Spinal cord (tissue), 10 donors: ENCODE data around the gene SERPINC1. TPM values are rescaled to one million over a fixed set of nuclear protein-coding genes. Genes with fewer than 3 reads are reported as not detected.

Experiments
- DNase-seq, 6 donors: peaks; one replicate each; pipeline versions ENCODE4 v3.0.0 to v3.0.0-alpha.2; 2013 to 2015; ENCODE audit warnings: low spot score in 6 of 6, low read depth in 4 of 6
- H3K27ac ChIP-seq: one replicate; pipeline ENCODE4 v1.5.1; 2013; ENCODE audit warnings: low read depth, low read length, control low read depth
- H3K27me3 ChIP-seq: one replicate; pipeline ENCODE4 v1.6.1; 2013; ENCODE audit warnings: low read length; ENCODE audit not compliant: control insufficient read depth, insufficient read depth
- H3K36me3 ChIP-seq: one replicate; pipeline ENCODE4 v1.6.1; 2013; ENCODE audit warnings: low read length; ENCODE audit not compliant: control insufficient read depth, insufficient read depth
- H3K4me1 ChIP-seq: one replicate; pipeline ENCODE4 v1.6.1; 2013; ENCODE audit warnings: low read length; ENCODE audit not compliant: control insufficient read depth, insufficient read depth
- H3K4me3 ChIP-seq: one replicate; pipeline ENCODE4 v1.5.1; 2013; ENCODE audit warnings: low read depth, low read length, control low read depth
- H3K9me3 ChIP-seq: one replicate; pipeline ENCODE4 v1.6.1; 2013; ENCODE audit warnings: low read length; ENCODE audit not compliant: control insufficient read depth, insufficient read depth
- WGBS: methylation state at CpG from one replicate; pipeline ENCODE4 v1.1.5; 2013; ENCODE audit warnings: missing lambda C conversion rate; ENCODE audit not compliant: insufficient coverage; 5-methylcytosine and 5-hydroxymethylcytosine counted together
- polyA plus RNA-seq, 2 donors: library from polyadenylated mRNA; unstranded; fragments of 120-200 nt; gene quantifications; one replicate each; pipeline ENCODE4 v1.2.1, GENCODE V29; 2013; ENCODE audit not compliant: insufficient read length in 2 of 2
- total RNA-seq, 2 donors: library from RNA; depleted of rRNA in 1 of 2; stranded (reverse); fragments of 120-200 nt in 1 of 2; fragments of >200 nt in 1 of 2; gene quantifications; one replicate each; pipeline versions ENCODE4 v1.2.3 to v1.2.4, GENCODE V29; 2013 to 2014
- donor health status: healthy.

The SERPINC1 gene
- total and polyA plus RNA-seq, 4 donors, result 0.18 to 0.99 (median 0.55) TPM; not detected in 1

DNA sequence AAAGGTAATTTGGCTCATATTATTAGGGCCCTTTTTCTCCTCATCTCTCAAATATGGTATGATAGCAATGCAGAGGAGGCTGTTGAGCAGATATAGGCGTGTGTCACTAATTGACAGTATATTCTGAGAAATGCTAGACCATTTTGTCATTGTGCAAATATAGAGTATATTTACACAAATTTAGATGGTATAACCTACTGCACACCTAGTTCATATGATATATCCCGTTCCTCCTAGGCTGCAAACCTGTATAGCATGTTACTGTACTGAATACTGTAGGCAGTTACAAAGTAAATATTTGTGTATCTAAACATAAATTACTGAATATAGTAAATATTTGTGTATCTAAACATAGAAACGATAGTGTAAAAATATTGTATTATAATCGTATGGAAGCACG lies 40.4 kb downstream of the SERPINC1 start:
- Histone ChIP-seq H3K27ac (no peak overlapping the region), H3K27me3 (no peaks in the 10 kb centered on the region), H3K36me3 (peaks cover 33% of the 10 kb centered on the region), H3K9me3 (no peaks in the 10 kb centered on the region), H3K4me3 (no peak overlapping the region), H3K4me1 (no peaks in the 10 kb centered on the region)
- no peak for DNase-seq
- no CpG with 5 or more reads among the region's 5 CpGs for WGBS

DNA sequence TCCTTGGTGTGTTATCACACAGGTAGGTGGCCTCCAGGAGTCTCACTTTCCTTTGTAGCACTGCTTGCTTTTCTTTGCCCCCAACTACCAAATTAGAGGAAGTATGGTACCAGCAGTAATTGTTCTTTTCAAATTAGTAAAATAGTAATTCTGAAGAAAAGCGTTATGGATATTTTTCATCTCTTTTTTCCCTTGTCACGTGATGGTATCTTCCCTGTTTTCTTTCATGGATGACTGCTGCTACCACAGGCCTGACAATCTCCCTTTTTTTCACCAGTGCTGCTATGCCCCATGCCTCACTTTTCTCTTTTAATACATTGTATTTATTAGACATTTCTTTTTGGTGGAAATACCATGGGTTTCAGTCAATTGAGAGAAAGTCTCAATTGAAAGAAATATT lies 45.6 kb downstream of the SERPINC1 start:
- H3K27ac ChIP-seq, result no peak overlapping the region
- peaks cover 10% of the 10 kb centered on the region for H3K4me1 ChIP-seq
- no peak overlapping the region for H3K4me3 ChIP-seq
- H3K27me3 ChIP-seq, result no peaks in the 10 kb centered on the region
- WGBS, result no CpG with 5 or more reads among the region's 2 CpGs
- DNase-seq, result no peak
- no peaks in the 10 kb centered on the region for H3K9me3 ChIP-seq
- H3K36me3 ChIP-seq, result peaks cover 30% of the 10 kb centered on the region

GRCh38 chr1:173871091-173871490 lies 46.0 kb downstream of the SERPINC1 start:
- Histone ChIP-seq H3K36me3 (peaks cover 26% of the 10 kb centered on the region), H3K27me3 (no peaks in the 10 kb centered on the region), H3K9me3 (no peaks in the 10 kb centered on the region), H3K4me3 (no peak overlapping the region), H3K27ac (no peak overlapping the region), H3K4me1 (peaks cover 10% of the 10 kb centered on the region)
- 94% methylated on average over 5 of the region's 5 CpGs for WGBS
- DNase-seq, result no peak

DNA sequence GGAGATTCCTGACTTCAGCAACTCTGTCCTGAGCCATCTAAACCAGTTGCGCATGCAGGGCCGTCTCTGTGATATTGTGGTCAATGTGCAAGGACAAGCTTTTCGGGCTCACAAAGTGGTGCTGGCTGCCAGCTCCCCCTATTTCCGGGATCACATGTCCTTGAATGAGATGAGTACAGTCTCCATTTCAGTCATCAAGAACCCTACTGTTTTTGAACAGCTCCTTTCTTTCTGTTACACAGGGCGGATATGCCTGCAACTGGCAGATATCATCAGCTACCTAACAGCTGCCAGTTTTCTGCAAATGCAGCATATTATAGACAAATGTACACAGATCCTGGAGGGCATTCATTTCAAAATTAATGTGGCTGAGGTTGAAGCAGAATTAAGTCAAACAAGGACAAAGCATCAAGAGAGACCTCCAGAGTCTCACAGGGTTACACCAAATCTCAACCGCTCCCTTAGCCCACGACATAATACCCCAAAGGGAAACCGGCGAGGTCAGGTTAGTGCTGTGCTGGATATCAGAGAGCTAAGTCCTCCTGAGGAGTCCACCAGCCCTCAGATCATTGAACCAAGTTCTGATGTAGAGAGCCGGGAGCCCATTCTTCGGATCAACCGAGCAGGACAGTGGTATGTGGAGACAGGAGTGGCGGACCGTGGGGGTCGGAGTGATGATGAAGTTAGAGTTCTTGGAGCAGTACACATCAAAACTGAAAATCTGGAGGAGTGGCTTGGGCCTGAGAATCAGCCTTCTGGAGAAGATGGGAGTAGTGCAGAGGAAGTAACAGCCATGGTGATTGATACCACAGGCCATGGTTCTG lies 46.7 kb downstream of the SERPINC1 start:
- WGBS, result 91% methylated on average over 13 of the region's 15 CpGs
- H3K36me3 ChIP-seq, result peaks cover 22% of the 10 kb centered on the region
- H3K27ac ChIP-seq, result no peak overlapping the region
- no peaks in the 10 kb centered on the region for H3K9me3 ChIP-seq
- no peaks in the 10 kb centered on the region for H3K27me3 ChIP-seq
- no peak for DNase-seq
- no peak overlapping the region for H3K4me3 ChIP-seq
- peaks cover 10% of the 10 kb centered on the region for H3K4me1 ChIP-seq

- Histone ChIP-seq H3K4me1 (peaks cover 14% of the 10 kb centered on the region), H3K27me3 (no peaks in the 10 kb centered on the region), H3K27ac (peak overlapping the region; percentile 95), H3K4me3 (peak overlapping the region; percentile 95), H3K36me3 (peaks cover 20% of the 10 kb centered on the region), H3K9me3 (no peaks in the 10 kb centered on the region)
- no peak for DNase-seq
- no CpG with 5 or more reads among the region's 5 CpGs for WGBS
Measured at GRCh38 chr1:173869021-173869359, 48.1 kb downstream of the SERPINC1 start.

DNA sequence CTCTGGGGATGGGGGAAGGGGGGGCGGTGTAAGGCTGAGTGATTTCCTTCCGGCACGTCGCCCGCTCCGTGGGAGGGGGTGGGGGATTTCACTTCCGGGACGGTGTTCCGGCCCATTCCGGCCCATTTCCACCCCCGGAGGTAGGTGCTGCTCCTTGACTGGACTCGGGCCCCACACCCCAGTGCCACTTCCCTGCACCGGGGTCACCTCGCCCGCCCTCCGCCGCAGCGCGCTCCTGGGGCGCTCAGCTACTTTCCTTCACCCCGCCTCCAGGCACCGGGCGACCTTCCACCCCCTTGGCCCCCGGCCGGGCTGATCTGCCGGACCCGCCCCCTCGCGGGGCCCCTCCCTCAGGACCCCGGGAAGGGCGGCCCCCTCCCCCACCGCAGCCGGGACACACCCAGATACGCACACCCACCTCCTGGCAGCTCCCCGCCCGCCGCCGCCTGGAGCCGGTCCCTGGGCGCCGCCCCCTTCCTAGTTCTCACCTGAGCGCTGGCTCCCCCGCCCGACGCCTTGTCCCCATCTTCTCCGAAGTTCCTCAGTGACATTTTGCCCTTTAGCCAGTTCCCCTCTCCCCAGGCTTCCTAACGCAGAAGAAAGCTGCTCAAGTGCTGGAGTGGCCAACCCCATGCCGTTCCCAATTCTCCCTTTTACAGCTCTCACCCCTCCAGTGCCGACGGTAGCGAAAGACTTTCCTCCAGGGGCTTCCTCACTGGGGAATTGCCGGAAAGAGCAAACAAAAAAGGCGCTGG lies 48.7 kb downstream of the SERPINC1 start, which contains the start of gene ZBTB37:
Gene ZBTB37, plus strand, starts transcription at position 115 of the 755 bp plus-strand sequence. CDS start 1,846 bp downstream, outside the sequence.
- peak within 1 kb of the TSS; percentile 95 for H3K27ac ChIP-seq
- 0% methylated on average over 48 of the region's 53 CpGs for WGBS
- no peaks in the 10 kb centered on the region for H3K27me3 ChIP-seq
- peak within 1 kb of the TSS; percentile 95 for H3K4me3 ChIP-seq
- no peaks in the 10 kb centered on the region for H3K9me3 ChIP-seq
- peaks cover 14% of the 10 kb centered on the region for H3K4me1 ChIP-seq
- peak in 3 of 6 donors; percentile 3 to 26 (median 7) for DNase-seq
- H3K36me3 ChIP-seq, result peaks cover 17% of the 10 kb centered on the region

- Histone ChIP-seq H3K27me3 (no peaks in the 10 kb centered on the region), H3K27ac (peak within 1 kb of the TSS; percentile 95), H3K4me3 (peak within 1 kb of the TSS; percentile 95), H3K9me3 (no peaks in the 10 kb centered on the region), H3K4me1 (peaks cover 14% of the 10 kb centered on the region), H3K36me3 (peaks cover 20% of the 10 kb centered on the region)
- DNase-seq, result peak; percentile 97 to 100 (median 99)
- WGBS, result 0% methylated on average over 20 of the region's 30 CpGs
Measured at GRCh38 chr1:173867753-173868265, 49.3 kb downstream of the SERPINC1 start, which contains the start of gene GAS5. TSS of gene GAS5 (minus strand) at chr1:173867989.

DNA sequence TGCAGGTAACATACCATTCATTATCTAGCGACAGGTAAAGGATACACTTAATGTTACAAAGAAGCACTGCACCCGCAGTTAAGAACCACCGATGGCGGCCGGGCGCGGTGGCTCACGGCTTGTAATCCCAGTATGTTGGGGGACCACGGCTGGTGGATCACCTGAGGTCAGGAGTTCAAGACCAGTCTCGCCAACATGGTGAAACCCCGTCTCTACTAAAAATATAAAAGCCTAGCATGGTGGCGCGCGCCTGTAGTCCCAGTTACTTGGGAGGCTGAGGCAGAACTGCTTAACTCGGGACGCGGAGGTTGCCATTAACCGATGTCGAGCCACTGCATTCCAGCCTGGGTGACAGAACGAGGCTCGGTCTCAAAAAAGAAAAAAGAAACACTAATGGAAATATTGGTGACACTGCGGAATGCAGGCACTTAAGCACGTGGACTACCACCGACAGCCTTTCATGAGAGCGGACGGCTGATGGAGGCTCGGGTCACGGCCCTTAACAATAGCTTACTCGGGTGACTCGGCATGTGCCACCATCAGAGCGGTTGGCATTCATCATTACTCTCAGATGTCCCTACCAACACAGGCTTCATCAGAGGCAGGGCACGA lies 49.9 kb downstream of the SERPINC1 start:
- Histone ChIP-seq H3K27ac (peak overlapping the region; percentile 95), H3K4me3 (peak overlapping the region; percentile 95), H3K4me1 (peaks cover 14% of the 10 kb centered on the region), H3K27me3 (no peaks in the 10 kb centered on the region), H3K9me3 (no peaks in the 10 kb centered on the region), H3K36me3 (peaks cover 25% of the 10 kb centered on the region)
- 2% methylated on average over 32 of the region's 32 CpGs for WGBS
- DNase-seq, result peak in 3 of 6 donors; percentile 12 to 16 (median 13)

DNA sequence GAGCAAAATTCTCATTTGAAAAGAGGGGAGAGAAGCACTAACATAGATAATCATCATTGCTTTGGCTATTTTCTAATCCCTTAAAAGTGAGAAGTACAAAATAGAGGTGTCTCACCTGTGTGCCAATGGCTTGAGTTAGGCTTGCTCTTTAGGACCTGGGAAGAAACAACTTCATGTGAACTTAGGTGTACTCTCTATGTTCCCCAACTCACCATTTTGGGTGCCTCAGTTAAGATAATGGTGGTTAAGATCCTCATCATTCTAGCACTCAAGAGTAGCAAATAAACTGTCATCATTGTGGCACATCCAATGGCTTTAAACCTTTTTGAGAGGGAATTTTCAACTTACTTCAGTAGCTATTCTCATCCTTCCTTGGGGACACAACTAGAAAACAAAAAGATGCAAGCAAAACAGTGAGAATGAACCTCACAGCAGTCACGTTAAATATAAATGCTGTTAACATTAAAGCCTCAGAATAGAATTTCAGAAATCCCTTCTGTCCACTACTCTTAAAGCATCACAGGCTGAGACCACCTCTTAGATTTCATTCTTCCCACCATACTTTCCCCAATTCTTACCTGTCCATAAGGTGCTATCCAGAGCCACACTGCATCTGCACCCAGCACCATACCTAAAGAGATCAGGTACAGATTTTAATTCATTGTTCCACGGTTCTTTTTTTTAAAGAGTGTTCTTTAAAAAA lies 50.6 kb downstream of the SERPINC1 start:
- Histone ChIP-seq H3K27ac (no peak overlapping the region), H3K27me3 (no peaks in the 10 kb centered on the region), H3K4me3 (peak overlapping the region; percentile 95), H3K4me1 (peaks cover 14% of the 10 kb centered on the region), H3K36me3 (peaks cover 30% of the 10 kb centered on the region), H3K9me3 (no peaks in the 10 kb centered on the region)
- WGBS, result 0% methylated on average over 1 of the region's 2 CpGs
- DNase-seq, result no peak
